HG02884 (cell line): ENCODE results near the gene RNF43.
"Not testable (repeated sequence)": the region's sequence is repeated elsewhere in the genome, so short reads cannot be mapped to it uniquely, and the experiment has no call there.

ENCODE experiments used
- ATAC-seq: cut with Tn5 transposase; IDR thresholded peaks from one replicate; pipeline ENCODE4 v1.9.1; 2021; ENCODE audit warnings: mild to moderate bottlenecking, moderate library complexity; ENCODE audit not compliant: unreplicated experiment

Gene RNF43

DNA sequence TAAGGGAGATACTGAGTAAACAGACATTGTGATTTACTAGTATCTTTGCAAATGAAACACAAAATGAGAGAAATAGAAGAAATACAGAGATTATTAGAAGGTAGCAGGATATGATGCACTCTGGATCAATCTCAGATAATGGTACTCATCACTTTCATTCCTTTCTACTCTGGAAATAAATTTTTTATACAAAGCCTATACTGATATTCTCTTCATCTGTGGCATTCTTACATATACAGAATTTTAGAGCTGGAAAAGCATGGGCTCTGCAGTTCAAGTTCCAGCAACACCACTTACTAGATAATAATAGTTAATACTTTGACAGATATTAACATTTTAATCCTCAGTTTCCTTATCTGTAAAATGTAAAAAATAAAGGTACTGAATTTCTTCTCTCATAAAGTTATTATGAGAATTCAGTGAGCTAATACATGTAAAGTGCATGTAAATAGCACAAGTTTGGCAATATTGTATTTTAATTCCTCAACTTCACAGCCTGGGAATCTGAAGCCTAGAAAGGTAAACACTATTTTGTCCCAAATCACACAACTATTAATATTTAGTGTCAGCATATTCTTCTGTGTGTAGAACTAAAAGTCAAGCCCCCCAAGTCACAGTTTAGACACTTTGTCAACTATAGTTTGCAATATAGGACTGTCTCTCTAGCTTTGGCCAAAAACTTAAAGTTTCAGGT lies 6.5 kb downstream of the RNF43 start:
- no peak for ATAC-seq

DNA sequence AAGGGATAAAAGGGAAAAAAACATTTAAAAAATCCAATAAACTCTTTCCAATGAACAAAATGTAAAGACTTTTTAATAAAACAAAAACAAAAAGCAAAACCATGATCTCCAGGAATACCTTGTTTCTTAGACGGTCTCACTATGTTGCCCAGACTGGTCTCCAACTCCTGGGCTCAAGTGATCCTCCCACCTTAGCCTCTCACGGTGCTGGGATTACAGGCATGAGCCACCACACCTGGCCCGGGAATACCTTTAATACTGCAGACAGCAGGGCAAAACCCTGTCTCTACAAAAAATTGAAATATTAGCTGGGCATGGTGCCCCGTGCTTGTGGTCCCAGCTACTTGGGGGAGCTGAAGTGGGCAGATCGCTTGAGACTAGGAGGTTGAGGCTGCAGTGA lies 7.9 kb downstream of the RNF43 start:
- ATAC-seq: no peak

DNA sequence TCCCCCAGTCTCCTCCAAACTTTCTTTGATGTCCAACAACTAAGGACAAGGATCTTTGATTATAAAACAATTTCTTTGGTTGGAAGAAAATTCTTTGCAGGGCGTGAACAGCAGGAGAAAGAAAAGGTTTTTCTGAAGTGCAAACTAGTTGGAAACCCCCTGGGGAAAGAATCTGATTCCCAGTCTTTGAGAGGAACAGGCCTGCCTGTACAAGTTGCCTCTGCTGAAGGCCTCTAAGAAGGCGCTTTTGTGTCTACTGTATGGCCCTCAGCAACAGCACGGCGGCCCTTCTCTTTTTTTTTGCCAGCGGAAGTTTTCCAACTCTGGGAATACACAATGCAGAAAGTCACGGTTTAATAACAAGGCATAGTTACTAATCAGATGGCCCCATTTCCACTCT lies 14.0 kb downstream of the RNF43 start:
- no peak for ATAC-seq

DNA sequence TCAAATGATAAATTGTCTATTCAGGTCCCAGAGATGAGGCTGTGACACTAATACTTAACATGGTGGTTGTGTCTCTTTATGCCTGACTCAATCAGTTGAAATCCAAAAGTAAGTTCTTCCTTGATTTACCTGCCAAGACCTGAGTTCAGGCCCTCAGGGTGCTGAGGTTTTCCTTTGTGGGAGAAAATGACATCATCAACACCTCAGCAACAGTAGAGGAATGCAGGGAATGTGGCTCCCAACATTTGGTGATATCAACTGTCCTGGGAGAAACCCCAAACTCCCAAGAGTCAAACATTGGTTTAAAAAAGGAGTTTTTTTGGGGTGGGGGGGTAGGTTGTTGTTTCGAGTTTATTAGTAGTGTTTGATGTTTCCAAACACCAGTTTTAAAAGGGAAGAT lies 14.7 kb downstream of the RNF43 start:
- ATAC-seq: no peak

DNA sequence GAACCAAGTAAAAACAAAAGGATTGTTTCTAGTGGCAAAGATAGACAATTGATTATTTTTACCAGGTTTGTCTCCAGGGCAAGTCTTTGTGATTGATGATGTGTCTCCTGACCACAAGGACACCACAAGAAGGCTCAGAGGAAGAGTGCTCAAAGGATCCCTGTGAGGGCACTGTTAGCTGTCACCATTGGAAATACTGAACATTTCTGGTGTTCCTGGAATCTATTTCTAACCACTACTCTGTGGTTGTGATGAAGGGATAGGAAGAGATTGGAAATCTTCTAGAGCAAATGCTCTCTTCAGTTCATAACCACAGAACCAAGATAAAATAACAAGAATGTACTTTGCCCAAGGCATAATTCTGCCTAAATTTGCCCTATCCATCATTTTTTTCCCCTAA lies 15.3 kb downstream of the RNF43 start:
- no peak for ATAC-seq

DNA sequence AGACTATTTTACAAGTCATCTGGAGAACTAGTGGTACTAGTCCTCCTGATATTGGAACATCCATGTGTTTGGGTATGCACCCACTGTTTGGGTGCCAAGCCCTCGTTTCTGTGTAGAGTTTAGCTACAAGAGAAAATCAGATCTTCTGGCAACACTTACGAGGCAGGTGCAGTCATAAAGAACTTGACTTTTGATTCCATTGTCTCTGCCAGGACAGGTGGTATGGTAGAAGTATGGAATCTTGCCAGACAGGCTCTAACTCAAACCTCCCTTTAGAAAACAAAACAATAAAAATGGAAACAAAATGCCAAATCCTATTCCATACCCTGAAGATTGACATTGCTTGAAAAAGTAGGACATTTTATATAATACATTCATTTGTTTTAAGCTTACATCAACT lies 16.0 kb downstream of the RNF43 start:
- ATAC-seq: no peak

DNA sequence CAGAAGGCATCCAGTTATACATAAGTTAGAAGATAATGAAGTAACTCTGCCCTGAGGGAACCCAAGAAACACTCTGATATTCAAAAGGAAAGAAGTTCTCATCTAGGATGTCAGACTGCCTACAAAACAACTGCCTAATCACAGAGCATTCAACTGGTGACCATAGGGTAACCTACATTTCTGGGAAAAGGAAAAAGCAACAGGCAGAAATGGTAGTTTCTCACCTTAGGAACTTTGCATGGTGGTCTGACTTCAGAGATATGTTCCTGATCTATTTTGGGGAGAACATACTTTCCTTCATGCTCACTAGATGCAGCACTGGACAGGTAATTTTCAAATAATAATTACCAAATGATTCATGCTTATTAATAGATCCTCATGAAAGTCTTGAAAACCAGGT lies 16.5 kb downstream of the RNF43 start:
- no peak for ATAC-seq

DNA sequence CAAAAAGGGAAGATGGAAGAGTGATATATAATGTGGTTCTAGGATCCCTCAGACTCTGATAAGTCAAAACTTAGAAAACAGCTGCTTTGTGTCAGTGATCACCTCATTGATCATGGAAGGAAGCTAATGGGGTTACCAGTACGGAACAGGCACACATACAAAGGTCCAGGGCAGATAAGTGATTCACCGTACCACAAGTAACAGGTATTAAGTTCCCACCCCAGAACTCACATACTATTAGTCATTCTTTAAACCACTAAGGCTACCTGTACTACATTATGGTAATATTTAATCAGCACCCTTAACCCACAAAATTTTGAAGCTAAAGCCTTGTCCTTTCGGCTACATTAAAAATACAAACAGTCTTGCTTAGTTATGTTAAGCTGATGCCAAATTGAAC lies 17.4 kb downstream of the RNF43 start:
- no peak for ATAC-seq

DNA sequence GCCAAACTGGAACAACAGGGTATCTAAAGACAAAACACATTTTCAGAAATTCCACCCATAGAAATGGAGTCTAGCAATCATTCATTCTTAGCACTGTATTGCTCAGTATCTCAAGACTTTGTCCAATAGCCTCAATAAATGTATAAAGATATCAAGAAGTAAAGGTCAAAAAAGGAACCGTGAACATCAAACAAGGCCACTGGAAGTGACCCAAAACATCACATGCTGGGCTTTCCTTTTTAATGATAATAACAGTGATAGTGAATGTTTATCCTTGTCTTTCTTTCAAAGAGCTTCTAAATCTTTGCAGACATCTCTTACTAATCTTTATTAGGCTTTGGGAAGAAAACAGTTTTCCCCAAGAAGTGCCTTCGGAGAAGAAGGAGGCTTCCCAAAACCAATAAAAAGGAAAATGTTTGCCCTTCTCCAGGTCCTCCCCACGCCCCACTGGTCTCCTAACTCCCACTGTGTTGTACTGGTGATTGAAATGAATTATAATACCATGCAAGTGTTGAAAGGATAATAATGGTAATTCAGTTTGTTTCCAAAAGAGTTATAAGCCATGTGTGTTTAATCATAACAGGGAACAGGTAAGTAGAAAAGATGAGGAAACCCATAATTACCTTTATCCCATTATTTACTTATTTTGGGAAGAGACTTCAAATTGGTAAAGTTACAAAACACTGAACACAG lies 18.6 kb downstream of the RNF43 start:
- ATAC-seq: no peak

DNA sequence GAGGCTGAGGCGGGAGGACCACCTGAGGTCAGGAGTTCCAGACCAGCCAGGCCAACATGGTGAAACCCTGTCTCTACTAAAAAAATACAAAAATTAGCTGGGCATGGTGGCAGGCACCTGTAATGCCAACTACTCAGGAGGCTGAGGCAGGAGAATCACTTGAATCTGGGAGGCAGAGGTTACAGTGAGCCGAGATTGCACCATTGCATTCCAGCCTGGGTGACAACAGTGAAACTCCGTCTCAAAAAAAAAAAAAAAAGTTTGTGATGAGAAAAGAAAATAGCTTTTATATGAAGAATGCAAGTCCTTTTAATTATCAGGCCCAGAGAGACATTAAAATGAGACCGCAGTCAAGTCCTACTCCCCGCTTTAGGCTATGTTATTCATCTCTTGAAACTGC lies 19.9 kb downstream of the RNF43 start:
- not testable (repeated sequence) for ATAC-seq

DNA sequence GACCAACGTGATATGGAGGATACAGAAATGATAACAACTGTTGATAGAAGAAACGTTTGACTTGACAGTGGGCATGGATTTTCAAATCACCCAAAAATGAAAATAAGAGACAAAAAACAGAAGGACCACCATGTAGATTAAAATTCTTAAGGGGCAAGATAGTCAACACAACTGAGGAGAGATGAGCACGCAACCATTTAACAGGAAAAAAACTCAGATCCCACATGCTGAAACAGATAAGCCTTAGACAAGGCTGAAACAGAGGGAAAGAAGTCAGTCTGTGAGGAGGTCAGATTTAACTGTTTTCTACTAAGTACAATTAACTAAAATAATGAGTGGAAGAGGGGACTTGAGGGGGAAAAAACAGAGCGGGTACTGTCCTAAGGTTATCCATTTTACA lies 21.2 kb downstream of the RNF43 start:
- ATAC-seq: no peak

DNA sequence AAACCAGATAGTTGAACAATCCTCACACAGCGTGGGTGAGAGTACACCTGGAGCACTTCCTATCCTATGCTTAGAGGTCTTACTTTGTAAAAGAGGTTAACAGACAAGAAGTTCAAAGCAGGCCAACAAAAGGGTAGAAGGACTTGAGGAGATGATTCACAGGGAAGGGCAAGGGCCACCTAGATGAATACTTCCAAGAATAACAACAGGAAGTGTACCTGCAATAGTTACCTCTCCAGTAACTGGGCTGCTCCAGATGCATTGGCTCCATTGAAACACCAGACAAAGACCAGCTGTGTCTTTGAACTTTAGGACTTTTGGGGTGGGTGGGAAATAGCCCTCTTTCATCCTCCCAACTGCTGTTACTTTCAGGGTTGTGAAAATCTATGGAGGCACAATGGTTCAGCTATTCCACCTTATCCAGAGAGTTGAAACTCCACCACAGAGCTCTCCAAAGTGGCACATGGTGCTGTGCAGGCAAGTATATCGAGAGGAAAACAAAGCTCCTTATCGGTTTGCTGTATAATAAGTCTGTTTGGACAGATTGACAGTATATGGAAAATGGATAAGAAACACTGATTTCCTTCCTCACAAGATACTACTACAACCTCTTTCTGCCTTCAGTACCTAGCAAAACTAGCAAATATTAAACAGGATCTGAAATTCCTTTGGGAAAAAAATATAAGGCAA lies 22.7 kb downstream of the RNF43 start:
- no peak for ATAC-seq

DNA sequence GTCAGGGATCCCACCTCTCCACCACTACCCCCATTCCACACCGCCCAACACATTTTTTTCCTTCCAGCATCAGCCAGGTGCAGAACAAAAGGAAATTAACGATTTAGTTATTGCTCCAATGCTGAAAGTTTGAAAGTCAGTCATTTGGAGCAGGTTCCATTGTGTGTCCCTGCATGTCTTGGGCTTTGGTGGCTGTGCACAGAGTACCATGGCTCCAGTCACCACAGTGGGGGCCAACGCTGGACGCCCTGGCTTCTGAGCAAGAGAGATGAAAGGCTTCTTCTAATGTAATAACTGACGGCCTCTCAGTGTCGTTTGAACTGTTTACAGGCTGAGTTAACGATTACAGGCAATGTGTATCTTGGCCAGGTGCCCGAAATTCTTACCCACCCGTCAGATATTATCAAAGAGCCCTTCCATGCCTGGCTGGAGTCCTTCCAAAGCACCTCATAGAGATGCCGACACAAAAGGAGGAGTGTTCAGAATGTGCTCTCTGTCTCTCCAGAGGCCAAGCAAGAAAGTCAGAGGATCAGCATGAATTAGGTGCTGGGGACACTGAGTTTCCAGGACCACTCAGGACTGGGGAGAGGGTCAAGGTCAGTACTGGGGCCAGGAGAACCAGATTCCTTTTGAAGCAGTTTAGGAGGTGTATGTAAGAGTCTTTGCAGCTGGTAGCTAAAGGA lies 25.9 kb downstream of the RNF43 start:
- ATAC-seq: no peak

DNA sequence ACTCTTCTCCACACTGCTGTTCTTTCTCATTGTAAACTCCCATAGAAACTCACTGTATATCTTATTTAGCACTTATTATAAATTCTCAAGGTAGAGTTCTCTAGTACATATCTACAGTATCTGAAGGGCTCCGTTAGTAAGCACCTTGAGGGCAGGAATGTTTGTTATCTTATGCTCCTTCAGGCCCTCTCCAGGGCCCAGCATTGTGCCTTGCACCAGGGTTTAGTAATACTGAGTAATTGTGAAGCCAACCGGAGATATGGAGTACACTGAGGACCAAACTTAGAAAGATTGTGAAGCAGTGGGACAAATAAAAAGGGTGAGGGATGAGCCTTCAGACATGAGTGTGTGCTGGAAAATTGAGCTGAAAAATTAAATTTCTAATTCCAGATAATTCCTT lies 26.4 kb downstream of the RNF43 start:
- ATAC-seq: no peak

DNA sequence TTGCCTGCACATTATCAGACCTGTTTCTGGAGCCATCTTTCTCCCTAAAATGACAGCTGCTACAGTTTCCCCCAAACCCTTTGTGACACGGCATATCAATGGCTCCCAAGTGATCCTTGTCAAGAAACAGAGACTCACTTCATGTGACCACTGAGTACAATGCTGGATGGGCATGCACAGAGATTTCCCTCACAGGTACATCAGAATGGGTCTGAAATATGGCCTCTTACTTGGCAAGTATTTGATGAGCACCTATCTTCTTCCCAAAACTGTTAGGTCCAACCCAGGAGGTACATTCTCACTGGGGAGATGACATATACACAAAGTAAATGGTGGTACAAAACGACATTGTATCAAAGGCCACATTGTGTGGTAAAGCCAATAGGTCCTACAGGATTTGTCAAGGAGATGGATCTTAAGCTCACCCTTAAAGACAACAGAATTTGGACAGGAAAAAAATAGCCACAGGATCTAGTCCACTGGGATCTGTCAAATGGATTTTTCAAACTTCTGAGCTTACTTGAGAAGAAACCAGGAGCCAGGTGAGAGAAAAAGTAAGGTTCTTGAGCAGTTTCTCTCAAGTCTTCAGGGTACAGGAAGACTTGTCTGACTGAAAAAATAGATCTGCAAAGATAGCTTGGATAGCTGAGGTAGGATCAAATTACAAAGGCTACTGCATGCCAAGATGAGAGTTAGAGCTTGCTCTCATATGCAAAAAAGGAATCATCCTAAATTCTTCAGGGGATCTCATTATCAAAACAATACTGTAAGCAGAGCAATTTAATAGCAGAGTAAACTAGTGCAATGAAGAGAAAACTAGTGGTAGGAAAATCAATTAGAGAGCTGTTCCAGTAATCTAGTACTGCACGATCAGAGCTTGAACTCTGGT lies 28.8 kb downstream of the RNF43 start:
- no peak for ATAC-seq

DNA sequence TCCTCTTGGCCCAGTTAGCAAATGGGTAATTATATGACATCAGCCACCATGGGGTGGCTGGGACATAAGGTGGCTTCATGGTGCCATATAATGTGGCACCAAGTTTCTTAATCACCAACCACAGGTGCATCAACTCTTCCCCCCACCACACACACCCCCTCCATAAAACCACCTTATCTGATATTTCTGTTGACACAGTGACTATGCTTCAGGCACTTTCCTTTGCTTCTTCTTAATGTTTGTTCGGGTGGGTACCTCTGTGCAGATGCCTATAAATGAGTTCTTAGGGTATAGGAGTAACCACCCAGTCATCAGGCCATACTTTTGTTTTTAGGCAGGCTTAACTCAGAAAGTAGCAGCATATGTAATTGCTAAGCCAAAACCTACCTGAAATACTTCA lies 29.5 kb downstream of the RNF43 start:
- no peak for ATAC-seq

DNA sequence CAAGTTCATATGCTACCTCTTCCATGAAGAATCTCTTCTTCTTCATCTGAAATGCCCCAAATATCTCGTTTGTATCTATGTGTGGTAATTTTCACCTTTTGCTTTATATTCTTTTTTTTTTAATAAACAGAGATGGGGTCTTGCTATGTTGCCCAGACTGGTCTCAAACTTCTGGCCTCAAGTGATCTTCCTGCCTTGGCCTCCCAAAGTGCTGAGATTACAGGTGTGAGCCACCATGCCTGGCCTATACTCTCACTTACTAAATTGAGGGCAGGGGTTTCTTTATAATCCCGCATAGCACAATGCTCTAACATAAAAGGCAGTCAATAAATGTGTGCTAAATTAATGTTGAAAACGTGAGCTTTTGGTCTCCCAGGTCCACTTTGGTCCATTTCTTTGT lies 30.6 kb downstream of the RNF43 start:
- ATAC-seq: no peak

DNA sequence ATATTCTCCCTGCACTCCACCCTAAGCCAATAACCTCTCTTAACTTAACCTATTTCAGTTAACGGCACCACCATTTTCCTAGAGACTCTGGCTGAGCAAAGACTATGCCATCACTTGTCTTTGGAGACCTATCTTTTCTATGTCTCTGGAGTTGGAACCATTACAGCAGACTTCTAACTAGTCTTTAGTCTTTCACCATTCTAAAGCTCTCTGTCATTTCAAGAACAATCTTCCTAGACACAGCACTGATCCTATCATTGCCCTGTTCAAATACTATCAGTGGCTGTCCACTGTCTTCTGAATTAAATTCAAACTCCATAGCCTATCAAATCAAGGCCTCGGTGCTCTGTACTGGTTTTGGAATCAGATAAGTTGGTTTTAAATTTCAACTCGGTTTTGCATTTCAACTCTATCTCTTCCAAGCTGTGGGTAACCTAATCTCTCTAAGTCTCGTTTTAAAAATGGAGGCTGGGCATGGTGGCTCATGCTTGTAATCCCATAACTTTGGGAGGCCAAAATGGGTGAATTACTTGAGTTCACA lies 31.9 kb downstream of the RNF43 start:
- ATAC-seq: no peak

DNA sequence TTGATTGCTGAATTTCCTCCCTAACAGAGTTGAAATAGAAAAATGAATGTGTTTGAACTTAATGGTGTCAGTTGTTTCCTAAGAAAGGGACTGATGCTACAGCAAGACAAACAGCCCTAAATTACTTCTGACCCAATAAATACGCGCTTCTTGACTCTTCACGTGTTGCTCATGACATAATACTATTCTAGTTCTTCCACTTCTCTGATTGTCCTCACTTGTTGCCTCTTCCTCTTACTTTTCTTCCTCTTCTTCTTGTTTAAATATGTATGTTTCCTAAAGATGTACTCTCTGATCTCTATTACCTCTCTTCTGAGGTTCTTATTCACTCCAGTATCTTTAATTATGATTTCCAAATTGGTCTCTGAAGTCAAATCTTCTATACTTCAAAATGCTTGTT lies 32.4 kb downstream of the RNF43 start:
- ATAC-seq: no peak

DNA sequence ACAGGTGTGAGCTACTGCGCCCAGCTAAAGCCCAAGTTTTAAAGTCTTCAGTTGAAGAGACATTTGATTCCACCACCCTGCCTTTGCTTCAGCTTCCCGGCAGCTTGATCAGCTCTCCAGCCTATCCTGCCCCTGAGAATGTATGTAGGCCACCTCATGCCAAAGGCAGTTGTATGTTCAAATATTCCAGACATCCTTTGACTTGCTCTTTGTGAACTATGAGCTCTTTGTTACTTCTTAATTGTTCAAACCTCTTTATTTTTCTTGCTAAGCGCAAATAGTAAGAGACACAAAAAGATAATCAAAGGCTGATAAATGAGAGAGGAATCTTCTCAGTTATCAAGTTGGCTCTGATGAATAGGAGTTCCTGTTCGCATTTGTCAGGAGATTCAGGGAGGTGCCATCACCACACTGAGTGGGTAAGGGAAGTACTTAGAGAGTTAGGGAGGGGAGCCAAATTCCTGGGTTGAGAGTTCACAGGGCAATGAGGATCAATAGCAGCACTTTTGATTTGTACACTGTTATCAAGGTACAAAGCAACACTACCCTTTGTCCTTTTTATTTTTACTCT lies 33.4 kb downstream of the RNF43 start:
- no peak for ATAC-seq
